Astrocyte (in vitro differentiated cells and primary cell): ENCODE results near the gene PTTG1. TPM values are rescaled to one million over a fixed set of nuclear protein-coding genes. Genes with fewer than 3 reads are reported as not detected.

Source experiments
- DNase-seq: peaks from one replicate; pipeline ENCODE4 v3.0.0-alpha.2; 2010; ENCODE audit warnings: low read depth
- FAIRE-seq: peaks from 2 replicates; lab custom pipeline; 2011; peaks lifted over from hg19 to GRCh38; lab: Jason Lieb, UNC
- H2AFZ ChIP-seq: 2 replicates; pipeline ENCODE4 v1.6.0; 2012; ENCODE audit warnings: low read depth, low read length, inconsistent platforms
- H3K27ac ChIP-seq: 2 replicates; pipeline ENCODE4 v1.5.1; 2011; ENCODE audit warnings: low read depth, low read length, inconsistent platforms
- H3K27me3 ChIP-seq: 2 replicates; pipeline ENCODE4 v1.6.0; 2011; ENCODE audit warnings: low read length, inconsistent platforms; ENCODE audit not compliant: insufficient read depth
- H3K36me3 ChIP-seq: 2 replicates; pipeline ENCODE4 v1.5.1; 2011; ENCODE audit warnings: low read length, inconsistent platforms; ENCODE audit not compliant: insufficient read depth
- H3K4me1 ChIP-seq: 2 replicates; pipeline ENCODE4 v1.5.1; 2011; ENCODE audit warnings: low read length, inconsistent platforms; ENCODE audit not compliant: insufficient read depth
- H3K4me2 ChIP-seq: 2 replicates; pipeline ENCODE4 v1.6.0; 2012; ENCODE audit warnings: low read length, inconsistent platforms
- H3K4me3 ChIP-seq: 2 replicates; pipeline ENCODE4 v1.5.1; 2011; ENCODE audit warnings: low read depth, mild to moderate bottlenecking, low read length, inconsistent platforms; ENCODE audit not compliant: insufficient read depth
- H3K79me2 ChIP-seq: 2 replicates; pipeline ENCODE4 v1.6.0; 2012; ENCODE audit warnings: mild to moderate bottlenecking, low read length, inconsistent platforms; ENCODE audit not compliant: insufficient read depth
- H3K9ac ChIP-seq: 2 replicates; pipeline ENCODE4 v1.6.0; 2012; ENCODE audit warnings: mild to moderate bottlenecking, low read length, inconsistent platforms
- H3K9me3 ChIP-seq: 2 replicates; pipeline ENCODE4 v1.5.1; 2012; ENCODE audit warnings: low read depth, mild to moderate bottlenecking, low read length, inconsistent platforms; ENCODE audit not compliant: insufficient read depth
- H4K20me1 ChIP-seq: 2 replicates; pipeline ENCODE4 v1.6.0; 2012; ENCODE audit warnings: low read length, inconsistent platforms; ENCODE audit not compliant: insufficient read depth
- H3K27ac Mint-ChIP-seq: one replicate; pipeline ENCODE4 v1.8.0; 2021; ENCODE audit warnings: mild to moderate bottlenecking, mixed read lengths; ENCODE audit not compliant: unreplicated experiment
- H3K27me3 Mint-ChIP-seq: one replicate; pipeline ENCODE4 v1.8.0; 2021; ENCODE audit warnings: low read depth, mixed read lengths; ENCODE audit not compliant: unreplicated experiment
- H3K36me3 Mint-ChIP-seq: one replicate; pipeline ENCODE4 v1.8.0; 2021; ENCODE audit warnings: low read depth, mixed read lengths; ENCODE audit not compliant: unreplicated experiment
- H3K4me1 Mint-ChIP-seq: one replicate; pipeline ENCODE4 v1.8.0; 2021; ENCODE audit warnings: low read depth, mixed read lengths; ENCODE audit not compliant: unreplicated experiment
- H3K4me3 Mint-ChIP-seq: one replicate; pipeline ENCODE4 v1.8.0; 2021; ENCODE audit warnings: mild to moderate bottlenecking, moderate library complexity, mixed read lengths; ENCODE audit not compliant: unreplicated experiment
- H3K9me3 Mint-ChIP-seq: one replicate; pipeline ENCODE4 v1.8.0; 2021; ENCODE audit warnings: mild to moderate bottlenecking, mixed read lengths; ENCODE audit not compliant: unreplicated experiment
- CTCF ChIP-seq: IDR thresholded peaks from 2 replicates; pipeline ENCODE4 v1.5.1; 2011; ENCODE audit warnings: low read depth, mild to moderate bottlenecking, inconsistent platforms, low read length, moderate library complexity; ENCODE audit not compliant: insufficient read depth
- EZH2 ChIP-seq: IDR thresholded peaks from 2 replicates; pipeline ENCODE4 v1.6.1; 2012; ENCODE audit warnings: mild to moderate bottlenecking, low read length, inconsistent platforms; ENCODE audit not compliant: insufficient read depth
- total RNA-seq: library from RNA; stranded (reverse); gene quantifications from 2 replicates; pipeline ENCODE4 v1.2.1, GENCODE V29; 2021

The PTTG1 gene
- total RNA-seq, 1 donor from 2014 or later: 20.4 TPM

DNA sequence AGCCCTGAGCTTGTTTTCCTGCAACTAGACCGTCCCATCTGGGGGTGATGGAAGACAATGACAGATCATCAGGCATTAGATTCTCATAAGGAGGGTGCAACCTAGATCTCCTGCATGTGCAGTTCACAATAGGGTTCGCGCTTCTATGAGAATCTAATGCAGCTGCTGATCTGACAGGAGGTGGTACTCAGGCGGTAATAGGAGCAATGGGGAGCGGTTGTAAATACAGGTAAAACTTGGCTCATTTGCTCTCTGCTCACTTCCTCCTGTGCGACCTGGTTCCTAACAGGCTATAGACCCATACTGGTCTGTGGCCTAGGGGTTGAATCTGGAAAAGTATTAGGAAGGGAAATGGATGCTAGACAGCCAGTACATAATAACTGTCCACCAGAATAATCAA, 39.7 kb downstream of the PTTG1 start:
- Histone ChIP-seq H3K36me3 (no peaks in the 10 kb centered on the region), H3K4me1 (peaks cover 14% of the 10 kb centered on the region), H3K27me3 (no peaks in the 10 kb centered on the region), H3K9ac (no peak overlapping the region), H3K27ac (no peak overlapping the region), H3K4me3 (no peak overlapping the region), H3K9me3 (no peaks in the 10 kb centered on the region), H2AFZ (no peak overlapping the region), H3K4me2 (no peak overlapping the region), H3K79me2 (no peaks in the 10 kb centered on the region), H4K20me1 (no peaks in the 10 kb centered on the region)
- H3K4me1 Mint-ChIP-seq: peaks cover 16% of the 10 kb centered on the region
- no peak for TF ChIP-seq EZH2
- TF ChIP-seq CTCF: no peak
- no peak overlapping the region for H3K27ac Mint-ChIP-seq
- H3K36me3 Mint-ChIP-seq: no peaks in the 10 kb centered on the region
- no peak for FAIRE-seq
- no peak for DNase-seq
- peaks cover 4% of the 10 kb centered on the region for H3K9me3 Mint-ChIP-seq
- no peaks in the 10 kb centered on the region for H3K27me3 Mint-ChIP-seq
- H3K4me3 Mint-ChIP-seq: no peak overlapping the region

DNA sequence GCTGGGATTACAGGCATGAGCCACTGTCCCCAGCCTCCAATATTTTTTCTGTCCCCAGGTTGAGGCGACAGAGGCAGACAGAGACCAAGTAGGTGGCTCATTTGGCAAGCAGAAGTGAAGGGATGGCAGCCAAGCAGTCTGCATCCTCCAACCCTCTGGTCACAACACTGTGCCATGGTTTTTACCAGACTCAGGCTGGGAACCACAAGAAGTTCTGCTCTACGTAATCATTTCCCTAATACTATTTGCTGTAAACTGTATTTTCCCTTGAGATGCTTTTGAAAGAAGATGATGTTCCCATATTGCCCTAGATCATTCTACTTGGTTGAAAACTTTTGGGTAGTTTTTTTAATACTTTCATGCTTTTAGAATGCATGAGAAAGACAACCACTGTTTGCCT, 40.5 kb downstream of the PTTG1 start:
- Histone ChIP-seq H3K4me3 (no peak overlapping the region), H3K4me2 (no peak overlapping the region), H3K36me3 (no peaks in the 10 kb centered on the region), H3K27me3 (no peaks in the 10 kb centered on the region), H3K79me2 (no peaks in the 10 kb centered on the region), H3K4me1 (peaks cover 22% of the 10 kb centered on the region), H3K27ac (no peak overlapping the region), H3K9ac (no peak overlapping the region), H3K9me3 (no peaks in the 10 kb centered on the region), H2AFZ (no peak overlapping the region), H4K20me1 (no peaks in the 10 kb centered on the region)
- DNase-seq (no peak), FAIRE-seq (no peak)
- H3K27me3 Mint-ChIP-seq: no peaks in the 10 kb centered on the region
- no peaks in the 10 kb centered on the region for H3K36me3 Mint-ChIP-seq
- peaks cover 2% of the 10 kb centered on the region for H3K9me3 Mint-ChIP-seq
- H3K4me1 Mint-ChIP-seq: peaks cover 18% of the 10 kb centered on the region
- TF ChIP-seq EZH2 (no peak), CTCF (no peak)
- no peak overlapping the region for H3K4me3 Mint-ChIP-seq
- H3K27ac Mint-ChIP-seq: no peak overlapping the region

GRCh38 chr5:160463227-160463626, 41.6 kb downstream of the PTTG1 start:
- Histone ChIP-seq H3K36me3 (no peaks in the 10 kb centered on the region), H3K9me3 (no peaks in the 10 kb centered on the region), H3K4me3 (no peak overlapping the region), H3K9ac (no peak overlapping the region), H2AFZ (no peak overlapping the region), H4K20me1 (no peaks in the 10 kb centered on the region), H3K27me3 (no peaks in the 10 kb centered on the region), H3K4me2 (peak overlapping the region; percentile 64), H3K79me2 (no peaks in the 10 kb centered on the region), H3K4me1 (peaks cover 33% of the 10 kb centered on the region), H3K27ac (no peak overlapping the region)
- Mint-ChIP-seq H3K9me3 (peaks cover 2% of the 10 kb centered on the region), H3K4me1 (peaks cover 23% of the 10 kb centered on the region), H3K36me3 (no peaks in the 10 kb centered on the region), H3K27ac (no peak overlapping the region), H3K4me3 (no peak overlapping the region), H3K27me3 (no peaks in the 10 kb centered on the region)
- TF ChIP-seq EZH2 (no peak), CTCF (no peak)
- FAIRE-seq (no peak), DNase-seq (no peak)
